ENCODE data around the gene BCKDHB.

- no peak for TF ChIP-seq POLR2A (IDR thresholded peaks at IDR 0.05)
- TF ChIP-seq CTCF (IDR thresholded peaks at IDR 0.05): no peak
- no peak for TF ChIP-seq EP300 (IDR thresholded peaks at IDR 0.05)
These were observed 197.5 kb downstream of the BCKDHB start for GRCh38 chr6:80304014-80304413.
